A549 (cell line): ENCODE results near the gene LRRC3B.

Source experiments
- BHLHE40 ChIP-seq: IDR thresholded peaks from 2 replicates; pipeline ENCODE4 v1.6.1; 2012; ENCODE audit warnings: low read depth, low read length, inconsistent platforms
- CHD4 ChIP-seq: fragments of 200-600 bp; sonication (generic); IDR thresholded peaks from 2 replicates; pipeline ENCODE4 v1.6.1; 2016; ENCODE audit warnings: antibody characterized with exemption, mild to moderate bottlenecking, borderline replicate concordance
- CTCF ChIP-seq: fragments of >200 bp; sonication (Bioruptor Twin); formaldehyde crosslinking; IDR thresholded peaks from 3 replicates; pipeline ENCODE4 v1.5.1; 2016
- MAX ChIP-seq: IDR thresholded peaks from 2 replicates; pipeline ENCODE4 v1.6.1; 2012
- MYC ChIP-seq: IDR thresholded peaks from 2 replicates; pipeline ENCODE4 v1.6.1; 2012; ENCODE audit warnings: mild to moderate bottlenecking, inconsistent platforms, low read length, improper control_type of control experiment, borderline replicate concordance
- PHF8 ChIP-seq: fragments of 200-600 bp; sonication (generic); IDR thresholded peaks from 2 replicates; pipeline ENCODE4 v1.6.1; 2016; ENCODE audit warnings: low read depth, mild to moderate bottlenecking, antibody characterized with exemption, moderate library complexity, borderline replicate concordance

GRCh38 chr3:26753095-26753494 is 130.5 kb downstream of the LRRC3B start:
- no peak for TF ChIP-seq CTCF
- no peak for TF ChIP-seq MYC
- no peak for TF ChIP-seq CHD4
- no peak for TF ChIP-seq BHLHE40
- no peak for TF ChIP-seq PHF8
- TF ChIP-seq MAX: no peak
